ENCODE results near the gene FBLN5.
"Not testable (repeated sequence)": the region's sequence is repeated elsewhere in the genome, so short reads cannot be mapped to it uniquely, and the experiment has no call there.

The FBLN5 gene

GRCh38 chr14:91866511-91867295 lies 80.8 kb downstream of the FBLN5 start:
- in situ Hi-C loops (cut with MboI; ENCODE audit: low sequenced_read_pairs) = no loop called here

- in situ Hi-C loops (cut with MboI; ENCODE audit: low sequenced_read_pairs) = no loop called here
Observed at GRCh38 chr14:91866061-91866460, 81.4 kb downstream of the FBLN5 start.

GRCh38 chr14:91862417-91862816 lies 85.1 kb downstream of the FBLN5 start:
- in situ Hi-C loops (cut with MboI; ENCODE audit: low sequenced_read_pairs) = no loop called here

GRCh38 chr14:91861091-91861490 lies 86.4 kb downstream of the FBLN5 start:
- in situ Hi-C loops (cut with MboI; ENCODE audit: low sequenced_read_pairs) = no loop called here

- in situ Hi-C loops (cut with MboI; ENCODE audit: low sequenced_read_pairs) = no loop called here
Observed at GRCh38 chr14:91860238-91860637, 87.3 kb downstream of the FBLN5 start.

- in situ Hi-C loops (cut with MboI; ENCODE audit: low sequenced_read_pairs) = no loop called here
Observed at GRCh38 chr14:91858536-91859275, 88.8 kb downstream of the FBLN5 start.

GRCh38 chr14:91857614-91858013 lies 89.9 kb downstream of the FBLN5 start:
- in situ Hi-C loops (cut with MboI; ENCODE audit: low sequenced_read_pairs) = no loop called here

GRCh38 chr14:91854327-91854934 lies 93.1 kb downstream of the FBLN5 start:
- in situ Hi-C loops (cut with MboI; ENCODE audit: low sequenced_read_pairs) = no loop called here

- in situ Hi-C loops (cut with MboI; ENCODE audit: low sequenced_read_pairs) = no loop called here
Observed at GRCh38 chr14:91851563-91851962, 95.9 kb downstream of the FBLN5 start.

- in situ Hi-C loops (cut with MboI; ENCODE audit: low sequenced_read_pairs) = no loop called here
Observed at GRCh38 chr14:91848504-91849001, 98.9 kb downstream of the FBLN5 start.

- in situ Hi-C loops (cut with MboI; ENCODE audit: low sequenced_read_pairs) = no loop called here
Observed at GRCh38 chr14:91847693-91848092, 99.8 kb downstream of the FBLN5 start.

GRCh38 chr14:91845652-91846051 lies 101.8 kb downstream of the FBLN5 start:
- in situ Hi-C loops (cut with MboI; ENCODE audit: low sequenced_read_pairs) = no loop called here

GRCh38 chr14:91845056-91845455 lies 102.4 kb downstream of the FBLN5 start:
- in situ Hi-C loops (cut with MboI; ENCODE audit: low sequenced_read_pairs) = not testable (repeated sequence)

- in situ Hi-C loops (cut with MboI; ENCODE audit: low sequenced_read_pairs) = no loop called here
Observed at GRCh38 chr14:91844029-91844428, 103.5 kb downstream of the FBLN5 start.

GRCh38 chr14:91843437-91843836 lies 104.1 kb downstream of the FBLN5 start:
- in situ Hi-C loops (cut with MboI; ENCODE audit: low sequenced_read_pairs) = no loop called here

GRCh38 chr14:91841065-91841464 lies 106.4 kb downstream of the FBLN5 start:
- in situ Hi-C loops (cut with MboI; ENCODE audit: low sequenced_read_pairs) = no loop called here

- in situ Hi-C loops (cut with MboI; ENCODE audit: low sequenced_read_pairs) = no loop called here
Observed at GRCh38 chr14:91839749-91840148, 107.7 kb downstream of the FBLN5 start.

- in situ Hi-C loops (cut with MboI; ENCODE audit: low sequenced_read_pairs) = no loop called here
Observed at GRCh38 chr14:91837076-91837475, 110.4 kb downstream of the FBLN5 start.

- in situ Hi-C loops (cut with MboI; ENCODE audit: low sequenced_read_pairs) = no loop called here
Observed at GRCh38 chr14:91835920-91836843, 111.3 kb downstream of the FBLN5 start.

GRCh38 chr14:91835197-91835919 lies 112.1 kb downstream of the FBLN5 start:
- in situ Hi-C loops (cut with MboI; ENCODE audit: low sequenced_read_pairs) = no loop called here

Measured in HL-60/S4 (cell line).